Nephron progenitor cell (in vitro differentiated cells): ENCODE measurements around the gene MAML2.

Experiments used
- DNase-seq: peaks from one replicate; pipeline ENCODE4 v3.0.0; 2021
- H3K27ac Mint-ChIP-seq: 2 replicates; pipeline ENCODE4 v1.8.0; 2021; ENCODE audit warnings: mild to moderate bottlenecking, moderate library complexity, mixed read lengths
- H3K27me3 Mint-ChIP-seq: 2 replicates; pipeline ENCODE4 v1.8.0; 2021; ENCODE audit warnings: mild to moderate bottlenecking, low read depth, mixed read lengths; ENCODE audit not compliant: poor library complexity
- H3K36me3 Mint-ChIP-seq: 2 replicates; pipeline ENCODE4 v1.8.0; 2021; ENCODE audit warnings: low read depth, mixed read lengths
- H3K4me1 Mint-ChIP-seq: 2 replicates; pipeline ENCODE4 v1.8.0; 2021; ENCODE audit warnings: mixed read lengths
- H3K4me3 Mint-ChIP-seq: 2 replicates; pipeline ENCODE4 v1.8.0; 2021; ENCODE audit warnings: mild to moderate bottlenecking, moderate library complexity, mixed read lengths
- H3K9me3 Mint-ChIP-seq: 2 replicates; pipeline ENCODE4 v1.8.0; 2021; ENCODE audit warnings: mild to moderate bottlenecking, moderate library complexity, mixed read lengths
- TF ChIP-seq, protein P1 (sequence below): fragments of 200-600 bp; sonication (generic); IDR thresholded peaks from 2 replicates; pipeline ENCODE4 v1.5.0; 2021; ENCODE audit warnings: antibody characterized with exemption

MAML2 gene

DNA sequence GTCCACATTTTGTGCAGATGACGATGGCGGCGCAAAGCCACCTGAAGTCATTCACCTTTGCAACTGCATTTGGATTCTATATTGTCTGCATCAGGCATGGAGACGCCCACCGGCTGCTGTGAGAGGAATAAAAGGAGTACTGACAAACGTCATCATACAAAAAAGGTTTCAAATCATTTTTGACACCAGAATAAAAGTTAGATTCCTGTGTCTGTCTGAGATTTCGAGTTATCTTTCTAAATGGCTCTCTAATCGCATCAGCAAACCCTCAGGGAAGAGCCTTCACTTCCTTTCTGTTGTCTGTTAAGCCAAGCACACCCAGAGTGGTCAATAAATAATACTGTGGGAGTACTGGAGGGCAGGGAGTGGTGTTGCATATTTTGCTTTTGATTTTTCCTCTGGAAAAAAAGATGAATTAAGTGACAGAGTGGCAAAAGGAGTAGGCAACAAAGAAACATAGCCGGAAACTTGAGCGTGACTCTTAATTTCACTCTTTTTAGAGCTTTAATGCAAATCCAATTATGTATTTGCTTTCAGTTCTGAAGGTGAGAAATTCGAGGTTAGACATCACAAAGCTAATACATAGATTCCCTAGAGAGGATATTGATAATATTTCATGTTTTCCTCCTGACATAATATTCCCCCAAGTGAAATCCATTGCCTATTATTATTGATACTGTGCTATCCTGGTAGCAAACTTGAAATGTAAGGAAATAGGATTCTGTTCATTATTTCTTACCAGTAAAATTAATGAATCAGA is 268.3 kb downstream of the MAML2 start:
- Mint-ChIP-seq H3K4me3 (no peak overlapping the region), H3K27me3 (peaks cover 3% of the 10 kb centered on the region), H3K4me1 (peaks cover 28% of the 10 kb centered on the region), H3K27ac (no peak overlapping the region), H3K9me3 (no peaks in the 10 kb centered on the region), H3K36me3 (peaks cover 25% of the 10 kb centered on the region)
- TF ChIP-seq, protein P1, sequence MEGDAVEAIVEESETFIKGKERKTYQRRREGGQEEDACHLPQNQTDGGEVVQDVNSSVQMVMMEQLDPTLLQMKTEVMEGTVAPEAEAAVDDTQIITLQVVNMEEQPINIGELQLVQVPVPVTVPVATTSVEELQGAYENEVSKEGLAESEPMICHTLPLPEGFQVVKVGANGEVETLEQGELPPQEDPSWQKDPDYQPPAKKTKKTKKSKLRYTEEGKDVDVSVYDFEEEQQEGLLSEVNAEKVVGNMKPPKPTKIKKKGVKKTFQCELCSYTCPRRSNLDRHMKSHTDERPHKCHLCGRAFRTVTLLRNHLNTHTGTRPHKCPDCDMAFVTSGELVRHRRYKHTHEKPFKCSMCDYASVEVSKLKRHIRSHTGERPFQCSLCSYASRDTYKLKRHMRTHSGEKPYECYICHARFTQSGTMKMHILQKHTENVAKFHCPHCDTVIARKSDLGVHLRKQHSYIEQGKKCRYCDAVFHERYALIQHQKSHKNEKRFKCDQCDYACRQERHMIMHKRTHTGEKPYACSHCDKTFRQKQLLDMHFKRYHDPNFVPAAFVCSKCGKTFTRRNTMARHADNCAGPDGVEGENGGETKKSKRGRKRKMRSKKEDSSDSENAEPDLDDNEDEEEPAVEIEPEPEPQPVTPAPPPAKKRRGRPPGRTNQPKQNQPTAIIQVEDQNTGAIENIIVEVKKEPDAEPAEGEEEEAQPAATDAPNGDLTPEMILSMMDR: no peak
- no peak for DNase-seq

DNA sequence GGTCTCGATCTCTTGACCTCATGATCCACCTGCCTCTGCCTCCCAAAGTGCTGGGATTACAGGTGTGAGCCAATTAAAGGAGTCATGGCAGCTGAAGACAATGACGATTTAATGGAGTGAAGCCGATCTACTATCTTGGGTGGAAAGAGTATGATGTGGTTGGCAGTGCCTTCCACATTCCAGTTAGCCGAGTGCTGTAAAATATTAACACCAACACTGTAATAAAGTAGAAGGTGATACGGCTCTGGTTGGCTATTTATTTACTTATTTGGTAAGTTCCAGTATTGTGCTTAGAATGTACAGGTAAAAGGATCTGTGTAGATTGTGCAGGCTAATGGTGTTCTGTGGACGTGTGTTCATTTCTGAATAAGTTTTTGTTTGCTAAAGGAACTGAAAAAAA is 269.5 kb downstream of the MAML2 start:
- H3K4me1 Mint-ChIP-seq: peaks cover 28% of the 10 kb centered on the region
- TF ChIP-seq, protein P1: no peak
- H3K27me3 Mint-ChIP-seq: peaks cover 3% of the 10 kb centered on the region
- H3K4me3 Mint-ChIP-seq: no peak overlapping the region
- H3K9me3 Mint-ChIP-seq: no peaks in the 10 kb centered on the region
- peaks cover 25% of the 10 kb centered on the region for H3K36me3 Mint-ChIP-seq
- no peak for DNase-seq
- H3K27ac Mint-ChIP-seq: no peak overlapping the region

DNA sequence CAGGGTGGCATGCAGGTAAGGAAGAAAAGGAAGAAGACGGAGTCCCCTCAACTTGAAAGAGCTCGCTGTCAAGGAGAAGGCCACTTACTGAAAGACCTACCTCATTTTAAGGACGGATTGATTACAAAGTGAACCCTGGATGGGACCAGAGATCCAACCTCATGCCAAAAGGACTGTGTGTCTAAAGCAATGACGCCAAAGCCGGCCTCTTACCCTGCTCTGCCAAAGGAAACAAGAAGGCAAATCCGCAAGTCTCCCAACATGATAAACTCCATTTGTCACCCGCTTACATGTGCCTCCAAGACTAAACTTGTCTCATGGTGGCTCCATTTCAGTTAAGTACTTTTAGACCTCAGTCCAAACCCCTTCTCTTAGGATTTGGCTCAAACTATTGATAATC is 270.4 kb downstream of the MAML2 start:
- H3K36me3 Mint-ChIP-seq: peaks cover 28% of the 10 kb centered on the region
- H3K4me3 Mint-ChIP-seq: no peak overlapping the region
- TF ChIP-seq, protein P1: no peak
- H3K9me3 Mint-ChIP-seq: no peaks in the 10 kb centered on the region
- H3K27ac Mint-ChIP-seq: no peak overlapping the region
- DNase-seq: no peak
- peaks cover 24% of the 10 kb centered on the region for H3K4me1 Mint-ChIP-seq
- H3K27me3 Mint-ChIP-seq: peaks cover 3% of the 10 kb centered on the region

DNA sequence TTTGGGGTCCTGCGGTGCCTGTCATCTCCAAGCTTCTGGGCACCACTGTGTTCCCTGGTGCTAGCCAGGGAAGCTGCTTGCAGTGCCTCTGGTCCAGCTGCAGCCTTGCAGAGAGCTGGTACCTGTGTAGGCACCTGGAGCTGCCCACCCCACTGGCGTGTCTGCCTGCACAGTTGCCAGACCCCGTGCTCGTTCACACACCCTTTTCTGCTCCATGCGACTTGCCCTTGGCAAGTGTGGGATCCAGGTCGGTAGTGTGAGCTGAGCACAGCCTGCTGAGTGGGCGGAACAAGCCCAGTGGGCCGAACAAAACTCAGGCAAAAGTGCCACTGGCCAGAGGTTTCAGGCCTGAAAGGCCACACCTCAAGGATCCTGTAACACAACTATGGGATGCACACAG is 272.5 kb downstream of the MAML2 start:
- no peak overlapping the region for H3K4me3 Mint-ChIP-seq
- peaks cover 33% of the 10 kb centered on the region for H3K36me3 Mint-ChIP-seq
- H3K27me3 Mint-ChIP-seq: no peaks in the 10 kb centered on the region
- peaks cover 12% of the 10 kb centered on the region for H3K4me1 Mint-ChIP-seq
- DNase-seq: no peak
- H3K27ac Mint-ChIP-seq: no peak overlapping the region
- H3K9me3 Mint-ChIP-seq: no peaks in the 10 kb centered on the region
- TF ChIP-seq, protein P1: no peak

DNA sequence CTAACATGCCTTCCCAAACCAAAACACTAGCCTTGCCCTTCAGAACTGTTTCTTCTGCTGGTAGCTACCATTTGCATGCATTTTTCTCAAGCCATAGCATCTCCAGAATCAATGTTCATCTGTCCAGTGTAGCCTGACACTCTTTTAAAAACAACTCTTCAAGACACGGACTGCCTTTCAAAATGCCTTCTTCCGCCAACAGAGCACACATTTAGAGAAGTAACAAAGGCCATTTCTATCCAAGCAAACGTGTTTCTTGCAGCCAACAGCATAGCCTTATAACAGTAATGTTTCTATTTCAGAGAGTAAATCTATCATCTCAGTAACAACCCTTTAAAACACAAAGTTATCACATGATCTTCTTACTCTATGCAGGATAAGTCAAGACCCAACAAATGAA is 275.8 kb downstream of the MAML2 start:
- H3K4me3 Mint-ChIP-seq: no peak overlapping the region
- TF ChIP-seq, protein P1: no peak
- no peaks in the 10 kb centered on the region for H3K9me3 Mint-ChIP-seq
- no peak for DNase-seq
- H3K27ac Mint-ChIP-seq: no peak overlapping the region
- H3K27me3 Mint-ChIP-seq: no peaks in the 10 kb centered on the region
- peaks cover 12% of the 10 kb centered on the region for H3K4me1 Mint-ChIP-seq
- peaks cover 14% of the 10 kb centered on the region for H3K36me3 Mint-ChIP-seq

DNA sequence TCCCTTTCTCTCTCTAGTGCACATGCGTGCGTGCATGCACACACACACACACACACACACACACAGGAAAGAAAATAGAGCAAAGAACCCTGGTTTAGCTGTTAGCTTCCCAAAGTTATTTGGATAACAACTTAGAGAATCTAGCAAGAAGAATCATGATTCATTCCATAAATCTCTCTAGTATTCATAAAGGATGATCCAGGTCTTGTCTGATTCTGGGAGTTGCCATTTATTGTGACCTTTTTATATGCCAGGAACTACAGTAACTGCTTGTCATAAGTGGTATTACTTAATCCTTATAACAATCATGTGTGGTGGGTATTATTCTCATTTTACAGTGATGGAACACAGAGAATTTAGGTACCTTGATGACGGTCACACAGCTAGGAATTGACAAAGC is 277.6 kb downstream of the MAML2 start:
- H3K4me1 Mint-ChIP-seq: peaks cover 30% of the 10 kb centered on the region
- H3K9me3 Mint-ChIP-seq: no peaks in the 10 kb centered on the region
- H3K27me3 Mint-ChIP-seq: no peaks in the 10 kb centered on the region
- no peak overlapping the region for H3K4me3 Mint-ChIP-seq
- DNase-seq: no peak
- TF ChIP-seq, protein P1: no peak
- peaks cover 13% of the 10 kb centered on the region for H3K36me3 Mint-ChIP-seq
- H3K27ac Mint-ChIP-seq: no peak overlapping the region
